T-cell (primary cell): Measurements from ENCODE around the gene ACTN2. TPM values are rescaled to one million over a fixed set of nuclear protein-coding genes. Genes with fewer than 3 reads are reported as not detected.

Source experiments
- ATAC-seq, 4 experiments: fragments of 200-7000 bp in 3 of 4; fragments of 150-1000 bp in 1 of 4; cut with Tn5 transposase; replicated peaks in 1 of 4; 1 replicate in 3 of 4; 2 replicates in 1 of 4; pipeline ENCODE4 v1.10.0; 2021; ENCODE audit warnings: moderate library complexity in 3 of 4, mild to moderate bottlenecking in 2 of 4, moderate number of reproducible peaks in 1 of 4
- CTCF ChIA-PET, 2 donors: fragments of 300-600 bp; sonication (Branson Sonifier 250); formaldehyde crosslinking; loops; one replicate each; lab custom pipeline; 2022; ENCODE audit warnings: antibody characterized with exemption in 2 of 2; lab: Charles Lee
- POLR2A ChIA-PET, 2 donors: fragments of 300-600 bp; sonication (Branson Sonifier 250); formaldehyde crosslinking; loops; one replicate each; lab custom pipeline; 2022; ENCODE audit warnings: antibody characterized with exemption in 2 of 2; lab: Charles Lee
- DNase-seq, 35 experiments: peaks; one replicate each; pipeline versions ENCODE4 v3.0.0 to v3.0.0-alpha.2; 2013 to 2023
- H3K27ac ChIP-seq: one replicate; pipeline ENCODE4 v1.5.1; 2013; ENCODE audit warnings: low read length
- H3K27me3 ChIP-seq, 2 experiments: replicated peaks in 1 of 2; 1 replicate in 1 of 2; 2 replicates in 1 of 2; pipeline versions ENCODE4 v1.6.1 to v1.7.0; 2013; ENCODE audit warnings: low read length in 1 of 2, mixed read lengths in 1 of 2; ENCODE audit not compliant: control insufficient read depth in 2 of 2, insufficient read depth in 2 of 2; ENCODE audit errors: extremely low read depth in 1 of 2
- H3K36me3 ChIP-seq, 2 donors: 1 replicate in 1 of 2; 2 replicates in 1 of 2; pipeline versions ENCODE4 v1.6.1 to v1.7.0; 2013; ENCODE audit warnings: low read length in 1 of 2; ENCODE audit not compliant: control insufficient read depth in 2 of 2, insufficient read depth in 1 of 2; ENCODE audit errors: extremely low read depth in 1 of 2
- H3K4me1 ChIP-seq, 2 experiments: 1 replicate in 1 of 2; 2 replicates in 1 of 2; pipeline versions ENCODE4 v1.6.1 to v1.7.0; 2013; ENCODE audit warnings: low read length in 2 of 2, mixed read lengths in 1 of 2; ENCODE audit not compliant: insufficient read depth in 2 of 2, control insufficient read depth in 1 of 2; ENCODE audit errors: extremely low read depth in 1 of 2
- H3K4me3 ChIP-seq, 2 donors: 1 replicate in 1 of 2; 2 replicates in 1 of 2; pipeline versions ENCODE4 v1.5.1 to v1.7.0; 2013; ENCODE audit warnings: mild to moderate bottlenecking in 2 of 2, low read length in 1 of 2, moderate library complexity in 1 of 2; ENCODE audit not compliant: control insufficient read depth in 1 of 2; ENCODE audit errors: extremely low read depth in 1 of 2
- H3K9me3 ChIP-seq: 2 replicates; pipeline ENCODE4 v1.7.0; 2013
- H3K27ac Mint-ChIP-seq, 2 donors: one replicate each; pipeline ENCODE4 v1.8.0; 2020 to 2021; ENCODE audit warnings: mild to moderate bottlenecking in 2 of 2, mixed read lengths in 2 of 2
- H3K27me3 Mint-ChIP-seq, 2 donors: one replicate each; pipeline ENCODE4 v1.8.0; 2021 to 2022; ENCODE audit warnings: mixed read lengths in 2 of 2
- H3K36me3 Mint-ChIP-seq: one replicate; pipeline ENCODE4 v1.8.0; 2021; ENCODE audit warnings: mixed read lengths
- H3K4me1 Mint-ChIP-seq, 3 donors: one replicate each; pipeline ENCODE4 v1.8.0; 2020 to 2022; ENCODE audit warnings: mixed read lengths in 3 of 3, mild to moderate bottlenecking in 1 of 3
- H3K4me3 Mint-ChIP-seq, 3 donors: one replicate each; pipeline ENCODE4 v1.8.0; 2020 to 2022; ENCODE audit warnings: mild to moderate bottlenecking in 3 of 3, mixed read lengths in 3 of 3, moderate library complexity in 3 of 3
- H3K9me3 Mint-ChIP-seq, 3 donors: one replicate each; pipeline ENCODE4 v1.8.0; 2020 to 2022; ENCODE audit warnings: mixed read lengths in 3 of 3
- WGBS: methylation state at CpG from one replicate; pipeline ENCODE4 v1.1.5; 2013; ENCODE audit warnings: missing lambda C conversion rate; ENCODE audit not compliant: insufficient coverage; 5-methylcytosine and 5-hydroxymethylcytosine counted together
- total RNA-seq, 35 experiments: library from RNA in 6 of 35; stranded (reverse) in 6 of 35; fragments of 120-200 nt in 1 of 35; gene quantifications; one replicate each; pipeline versions ENCODE4 v1.2.1 to v1.2.4 and lab custom pipeline; 2013 to 2026

The ACTN2 gene
- total RNA-seq, 5 donors from 2014 or later (not counting 1 experiment from before 2014, with no cell fraction given): 0.26 TPM; not detected in 4

DNA sequence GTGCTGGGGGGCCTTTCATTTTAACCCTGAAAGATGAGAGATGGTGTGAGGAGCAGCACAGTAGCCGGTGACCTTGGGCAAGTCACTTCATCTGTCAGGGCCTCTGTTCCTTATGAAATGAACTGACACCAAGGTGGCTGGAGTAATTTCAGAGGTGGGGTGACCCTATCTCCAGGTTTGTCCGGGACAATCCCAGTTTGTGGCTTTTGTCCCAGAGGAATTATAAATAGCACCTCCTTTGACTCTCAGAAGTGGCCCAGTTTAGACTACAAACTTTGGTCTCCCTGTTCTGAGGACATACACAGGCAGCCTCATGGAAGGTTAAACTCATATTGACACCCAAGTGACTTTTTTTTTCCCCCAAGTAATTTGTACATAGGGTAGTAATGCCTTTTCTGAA lies 14.6 kb downstream of the ACTN2 start:
- Mint-ChIP-seq H3K9me3 (no peaks in the 10 kb centered on the region), H3K4me3 (no peak overlapping the region), H3K4me1 (no peaks in the 10 kb centered on the region), H3K27ac (no peak overlapping the region), H3K27me3 (peaks cover 22 to 35% of the 10 kb centered on the region in 2 donors), H3K36me3 (no peaks in the 10 kb centered on the region)
- POLR2A ChIA-PET: no interaction called here
- no peaks in the 10 kb centered on the region for H3K36me3 ChIP-seq
- H3K4me1 ChIP-seq: no peaks in the 10 kb centered on the region
- CTCF ChIA-PET: no interaction called here
- H3K27ac ChIP-seq: no peak overlapping the region
- H3K9me3 ChIP-seq: no peaks in the 10 kb centered on the region
- no peak for ATAC-seq
- WGBS: 70% methylated on average over 2 of the region's 2 CpGs
- no peak for DNase-seq
- no peak overlapping the region for H3K4me3 ChIP-seq
- H3K27me3 ChIP-seq: peaks cover 2% of the 10 kb centered on the region in 2 experiments

DNA sequence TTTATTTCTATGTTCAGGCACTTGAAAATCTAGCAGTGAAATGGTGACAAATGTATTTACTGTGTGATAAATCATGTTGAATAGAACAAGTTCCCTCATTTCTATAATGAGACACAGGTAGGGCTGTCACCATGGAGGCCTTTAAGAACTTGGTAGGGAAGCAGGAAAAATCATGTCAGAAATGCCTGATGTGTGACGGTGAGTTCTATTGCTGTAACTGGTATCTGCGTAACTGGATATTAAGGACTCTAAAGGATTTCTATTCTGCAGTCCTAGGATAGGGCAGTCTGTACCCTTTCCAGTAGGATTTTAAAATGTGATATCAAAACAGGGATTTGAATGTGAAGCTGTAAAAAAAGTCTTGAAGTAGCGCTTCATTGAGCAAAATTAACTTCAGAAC lies 15.5 kb downstream of the ACTN2 start:
- Mint-ChIP-seq H3K4me3 (no peak overlapping the region), H3K9me3 (no peaks in the 10 kb centered on the region), H3K27ac (no peak overlapping the region), H3K36me3 (no peaks in the 10 kb centered on the region), H3K4me1 (no peaks in the 10 kb centered on the region), H3K27me3 (peaks cover 22 to 35% of the 10 kb centered on the region in 2 donors)
- CTCF ChIA-PET: no interaction called here
- no peak overlapping the region for H3K27ac ChIP-seq
- no peaks in the 10 kb centered on the region for H3K4me1 ChIP-seq
- DNase-seq (no peak), ATAC-seq (no peak)
- no peaks in the 10 kb centered on the region for H3K9me3 ChIP-seq
- H3K36me3 ChIP-seq: no peaks in the 10 kb centered on the region
- H3K4me3 ChIP-seq: no peak overlapping the region
- POLR2A ChIA-PET: no interaction called here
- peaks cover 0 to 2% of the 10 kb centered on the region in 2 experiments for H3K27me3 ChIP-seq
- 94% methylated on average over 2 of the region's 3 CpGs for WGBS

DNA sequence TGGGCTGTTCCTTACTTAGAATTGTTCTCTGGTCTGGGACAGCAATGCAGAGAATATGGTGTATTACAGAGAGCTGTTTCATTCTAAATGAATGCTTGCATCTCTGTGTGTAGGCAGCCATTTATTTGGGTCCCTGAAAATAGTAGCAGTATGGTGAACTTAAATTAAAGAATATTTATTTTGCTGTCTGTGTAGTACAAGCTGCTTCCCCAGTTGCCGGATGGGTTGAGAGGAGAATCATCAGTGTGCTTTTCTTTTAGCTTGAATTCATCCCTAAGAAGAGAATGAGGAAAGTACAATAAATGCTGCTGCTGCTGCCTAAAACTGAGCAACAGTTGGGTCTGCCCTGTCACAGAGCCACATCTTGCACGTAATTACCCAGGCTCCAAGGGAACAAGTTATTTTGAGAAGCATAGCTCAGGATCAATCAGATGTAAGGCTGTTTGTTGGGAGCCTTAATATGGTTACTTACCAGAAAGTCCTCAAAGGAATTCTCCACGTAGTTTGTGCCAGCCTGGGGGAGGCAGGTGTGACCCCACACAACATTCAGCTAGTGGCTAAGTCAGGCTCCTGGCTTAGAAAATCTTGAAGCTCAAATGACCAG lies 16.6 kb downstream of the ACTN2 start:
- peaks cover 0 to 2% of the 10 kb centered on the region in 2 experiments for H3K27me3 ChIP-seq
- CTCF ChIA-PET: interaction anchor here in 1 of 2 donors (0.5 kb wide), 1 partner anchor 1287 kb away, joined by 8 read pairs; no protein-coding TSS in a partner anchor
- no peak overlapping the region for H3K4me3 ChIP-seq
- Mint-ChIP-seq H3K4me1 (no peaks in the 10 kb centered on the region), H3K4me3 (no peak overlapping the region), H3K27me3 (peaks cover 25 to 34% of the 10 kb centered on the region in 2 donors), H3K27ac (no peak overlapping the region), H3K36me3 (no peaks in the 10 kb centered on the region), H3K9me3 (no peaks in the 10 kb centered on the region)
- WGBS: 83% methylated on average over 2 of the region's 3 CpGs
- DNase-seq (no peak), ATAC-seq (no peak)
- H3K4me1 ChIP-seq: no peaks in the 10 kb centered on the region
- no peaks in the 10 kb centered on the region for H3K36me3 ChIP-seq
- no peaks in the 10 kb centered on the region for H3K9me3 ChIP-seq
- POLR2A ChIA-PET: no interaction called here
- no peak overlapping the region for H3K27ac ChIP-seq

DNA sequence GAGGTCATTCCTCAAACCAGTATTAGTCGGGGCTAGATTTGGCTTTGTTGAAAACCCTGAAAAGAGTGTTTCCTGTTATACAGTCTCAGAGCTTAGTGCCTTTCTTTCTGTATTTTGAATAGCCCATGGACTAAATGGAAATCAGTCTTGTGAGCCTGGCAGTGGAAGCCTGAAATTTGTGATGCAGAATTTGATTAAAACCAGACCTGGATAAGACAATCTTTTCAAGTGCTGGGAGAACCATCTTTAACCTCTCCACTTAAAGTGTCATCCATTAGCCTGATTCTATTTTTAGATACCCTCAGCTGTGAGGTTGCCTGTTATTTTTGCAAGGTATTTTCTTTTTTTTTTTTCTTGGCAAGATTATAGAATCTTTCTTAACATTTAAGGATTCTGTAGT lies 19.5 kb downstream of the ACTN2 start:
- H3K4me3 Mint-ChIP-seq: no peak overlapping the region
- Histone ChIP-seq H3K27me3 (peaks cover 2 to 8% of the 10 kb centered on the region in 2 experiments), H3K9me3 (no peaks in the 10 kb centered on the region), H3K4me1 (no peaks in the 10 kb centered on the region), H3K36me3 (no peaks in the 10 kb centered on the region), H3K27ac (no peak overlapping the region), H3K4me3 (no peak overlapping the region)
- H3K27ac Mint-ChIP-seq: no peak overlapping the region
- ChIA-PET POLR2A (no interaction called here), CTCF (no interaction called here)
- no peaks in the 10 kb centered on the region for H3K9me3 Mint-ChIP-seq
- ATAC-seq (no peak), DNase-seq (no peak)
- no peaks in the 10 kb centered on the region for H3K36me3 Mint-ChIP-seq
- no peaks in the 10 kb centered on the region for H3K4me1 Mint-ChIP-seq
- peaks cover 23 to 25% of the 10 kb centered on the region in 2 donors for H3K27me3 Mint-ChIP-seq
- WGBS: 80% methylated on average over 1 of the region's 1 CpG

DNA sequence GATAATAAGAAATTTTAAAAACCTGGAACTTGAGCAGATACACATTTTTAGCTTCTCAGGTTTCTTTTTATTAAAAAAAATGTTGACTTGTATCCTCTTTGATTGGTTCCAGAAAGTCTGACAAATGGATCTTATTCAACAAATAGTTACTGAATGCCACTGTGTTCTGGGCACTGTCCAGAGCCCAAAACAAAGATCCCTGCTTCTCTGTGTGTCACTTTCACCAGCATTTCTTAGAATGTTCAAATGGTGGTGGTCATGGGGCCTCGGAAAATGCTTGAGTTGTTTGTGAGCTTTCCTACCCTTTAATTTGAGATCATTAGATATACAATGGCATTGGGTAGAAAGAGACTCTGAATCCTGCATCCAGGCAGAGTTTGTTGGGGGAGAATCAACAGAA lies 19.9 kb downstream of the ACTN2 start:
- H3K36me3 Mint-ChIP-seq: no peaks in the 10 kb centered on the region
- peaks cover 21 to 25% of the 10 kb centered on the region in 2 donors for H3K27me3 Mint-ChIP-seq
- Histone ChIP-seq H3K27ac (no peak overlapping the region), H3K4me1 (no peaks in the 10 kb centered on the region), H3K9me3 (no peaks in the 10 kb centered on the region), H3K4me3 (no peak overlapping the region), H3K27me3 (peaks cover 2 to 8% of the 10 kb centered on the region in 2 experiments), H3K36me3 (no peaks in the 10 kb centered on the region)
- no peaks in the 10 kb centered on the region for H3K9me3 Mint-ChIP-seq
- H3K27ac Mint-ChIP-seq: no peak overlapping the region
- ATAC-seq: no peak
- DNase-seq: no peak
- POLR2A ChIA-PET: interaction anchor here in 1 of 2 donors (0.6 kb wide), 1 partner anchor 156 kb away, joined by 10 read pairs; no protein-coding TSS in a partner anchor
- H3K4me1 Mint-ChIP-seq: no peaks in the 10 kb centered on the region
- no peak overlapping the region for H3K4me3 Mint-ChIP-seq
- CTCF ChIA-PET: no interaction called here
- WGBS: no CpG with 5 or more reads among the region's 1 CpG

DNA sequence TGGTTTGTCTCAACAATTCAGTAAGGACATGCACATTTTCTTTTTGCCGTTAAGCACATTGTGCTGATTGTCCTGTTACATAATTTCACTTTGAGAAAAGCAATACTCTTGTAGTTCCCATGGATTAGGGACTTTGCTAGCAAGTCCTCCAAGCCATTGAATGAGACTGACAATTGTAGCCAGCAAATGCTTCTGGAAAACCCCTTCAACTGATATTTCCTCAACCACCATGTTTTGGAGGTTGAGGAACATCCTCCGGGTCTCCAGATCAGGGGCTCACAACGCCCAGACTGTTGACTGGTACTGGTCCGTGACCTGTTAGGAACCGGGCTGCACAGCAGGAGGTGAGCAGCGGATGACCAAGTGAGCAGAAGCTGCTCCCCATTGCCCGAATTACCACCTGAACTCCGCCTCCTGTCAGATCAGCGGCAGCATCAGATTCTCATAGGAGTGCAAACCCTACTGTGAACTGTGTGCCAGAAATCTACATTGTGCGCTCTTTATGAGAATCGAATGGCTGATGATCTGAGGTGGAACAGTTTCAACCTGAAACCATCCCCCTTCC lies 24.1 kb downstream of the ACTN2 start:
- Histone ChIP-seq H3K4me3 (no peak overlapping the region), H3K27me3 (peaks cover 0 to 11% of the 10 kb centered on the region in 2 experiments), H3K27ac (no peak overlapping the region), H3K4me1 (no peaks in the 10 kb centered on the region), H3K9me3 (no peaks in the 10 kb centered on the region), H3K36me3 (no peaks in the 10 kb centered on the region)
- H3K27me3 Mint-ChIP-seq: peaks cover 17 to 28% of the 10 kb centered on the region in 2 donors
- POLR2A ChIA-PET: no interaction called here
- no peaks in the 10 kb centered on the region for H3K4me1 Mint-ChIP-seq
- H3K36me3 Mint-ChIP-seq: no peaks in the 10 kb centered on the region
- no peak for DNase-seq
- CTCF ChIA-PET: interaction anchor here in 1 of 2 donors (1.1 kb wide), 1 partner anchor 50 kb away, joined by 3 read pairs; no protein-coding TSS in a partner anchor
- H3K4me3 Mint-ChIP-seq: no peak overlapping the region
- no peak for ATAC-seq
- H3K27ac Mint-ChIP-seq: no peak overlapping the region
- H3K9me3 Mint-ChIP-seq: no peaks in the 10 kb centered on the region
- 81% methylated on average over 5 of the region's 11 CpGs for WGBS
